Gastroesophageal sphincter (tissue), 3 donors: ENCODE results near the gene CDC42BPB.

Source experiments
- EP300 ChIP-seq: sonication (generic); formaldehyde crosslinking; IDR thresholded peaks from one replicate; pipeline ENCODE4 v1.6.1; 2017; ENCODE audit warnings: antibody characterized with exemption, mild to moderate bottlenecking
- TF ChIP-seq, protein P1 (sequence below), 4 experiments: fragments of 200-600 bp in 2 of 4; fragments of 450-650 bp in 2 of 4; sonication (generic) in 1 of 4; IDR thresholded peaks; one replicate each; pipeline ENCODE4 v1.5.1; 2017 to 2019; ENCODE audit warnings: antibody characterized with exemption in 4 of 4, mild to moderate bottlenecking in 2 of 4, moderate library complexity in 2 of 4

DNA sequence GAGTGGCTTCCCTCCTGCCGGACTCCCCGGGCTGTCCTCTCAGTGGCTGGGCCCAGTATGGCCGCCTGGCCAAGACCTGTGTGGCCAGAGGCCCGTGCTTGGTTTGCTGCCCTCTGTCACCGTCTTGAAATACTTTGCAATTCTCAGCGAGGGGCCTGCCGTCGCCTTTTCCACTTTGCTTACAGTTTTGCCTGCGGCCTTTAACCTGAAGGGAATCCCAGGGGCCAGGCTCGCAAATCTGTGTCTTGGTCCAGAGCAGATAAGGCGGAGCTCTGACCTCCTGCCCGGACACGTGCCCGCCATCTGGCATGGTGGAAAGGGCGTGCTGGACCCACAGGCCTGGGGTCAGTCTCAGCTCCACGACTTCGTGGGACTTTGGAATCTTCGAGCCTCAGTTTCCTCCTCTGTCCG lies 145.8 kb downstream of the CDC42BPB start:
- TF ChIP-seq, protein P1, sequence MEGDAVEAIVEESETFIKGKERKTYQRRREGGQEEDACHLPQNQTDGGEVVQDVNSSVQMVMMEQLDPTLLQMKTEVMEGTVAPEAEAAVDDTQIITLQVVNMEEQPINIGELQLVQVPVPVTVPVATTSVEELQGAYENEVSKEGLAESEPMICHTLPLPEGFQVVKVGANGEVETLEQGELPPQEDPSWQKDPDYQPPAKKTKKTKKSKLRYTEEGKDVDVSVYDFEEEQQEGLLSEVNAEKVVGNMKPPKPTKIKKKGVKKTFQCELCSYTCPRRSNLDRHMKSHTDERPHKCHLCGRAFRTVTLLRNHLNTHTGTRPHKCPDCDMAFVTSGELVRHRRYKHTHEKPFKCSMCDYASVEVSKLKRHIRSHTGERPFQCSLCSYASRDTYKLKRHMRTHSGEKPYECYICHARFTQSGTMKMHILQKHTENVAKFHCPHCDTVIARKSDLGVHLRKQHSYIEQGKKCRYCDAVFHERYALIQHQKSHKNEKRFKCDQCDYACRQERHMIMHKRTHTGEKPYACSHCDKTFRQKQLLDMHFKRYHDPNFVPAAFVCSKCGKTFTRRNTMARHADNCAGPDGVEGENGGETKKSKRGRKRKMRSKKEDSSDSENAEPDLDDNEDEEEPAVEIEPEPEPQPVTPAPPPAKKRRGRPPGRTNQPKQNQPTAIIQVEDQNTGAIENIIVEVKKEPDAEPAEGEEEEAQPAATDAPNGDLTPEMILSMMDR (IDR thresholded peaks at IDR 0.05): no peak
- TF ChIP-seq EP300: no peak
